ENCODE data around the gene AMHR2. TPM values are rescaled to one million over a fixed set of nuclear protein-coding genes. Genes with fewer than 3 reads are reported as not detected.

The AMHR2 gene
- total RNA-seq, 1 experiment from 2014 or later, result not detected

- Histone ChIP-seq H3K4me1 (ENCODE audit: insufficient read depth, low read length, poor library complexity, severe bottlenecking) (peaks cover 10% of the 10 kb centered on the region), H3K27ac (ENCODE audit: low read depth, low read length, poor library complexity, severe bottlenecking) (no peak overlapping the region), H3K9me3 (ENCODE audit: low read depth, low read length, poor library complexity, severe bottlenecking) (no peaks in the 10 kb centered on the region), H3K27me3 (replicated peaks; ENCODE audit: insufficient read depth, low read depth, low read length, poor library complexity) (no peaks in the 10 kb centered on the region), H3K4me3 (ENCODE audit: low read depth, low read length, poor library complexity, severe bottlenecking) (no peak overlapping the region), H3K36me3 (ENCODE audit: insufficient read depth, low read length, poor library complexity, severe bottlenecking) (no peaks in the 10 kb centered on the region)
- BruUV-seq (replicated peaks), result no TSS peak
- DNase-seq (ENCODE audit: low spot score), result no peak
- intact Hi-C loops (cut with micrococcal nuclease; ENCODE audit: unreplicated experiment), result no loop called here
- CTCF ChIA-PET, result interaction anchor here (0.6 to 1.3 kb wide), 2 partner anchors 13 to 73 kb away, joined by 4 to 6 read pairs; no protein-coding TSS in a partner anchor
- no peak for TF ChIP-seq EZH2 (IDR thresholded peaks at IDR 0.05; ENCODE audit: borderline replicate concordance, low read depth, low read length, poor library complexity, severe bottlenecking)
- TF ChIP-seq CTCF (conservative IDR thresholded peaks at IDR 0.05; ENCODE audit: low read depth, low read length), result no peak
- POLR2A ChIA-PET (ENCODE audit: low non-redundant PET), result no interaction called here
Measured at GRCh38 chr12:53424626-53425514, 1.2 kb downstream of the AMHR2 start.

GRCh38 chr12:53425515-53426150 lies 2.0 kb downstream of the AMHR2 start:
- Histone ChIP-seq H3K9me3 (ENCODE audit: low read depth, low read length, poor library complexity, severe bottlenecking) (no peaks in the 10 kb centered on the region), H3K4me1 (ENCODE audit: insufficient read depth, low read length, poor library complexity, severe bottlenecking) (peaks cover 8% of the 10 kb centered on the region), H3K27me3 (replicated peaks; ENCODE audit: insufficient read depth, low read depth, low read length, poor library complexity) (no peaks in the 10 kb centered on the region), H3K4me3 (ENCODE audit: low read depth, low read length, poor library complexity, severe bottlenecking) (no peak overlapping the region), H3K36me3 (ENCODE audit: insufficient read depth, low read length, poor library complexity, severe bottlenecking) (no peaks in the 10 kb centered on the region), H3K27ac (ENCODE audit: low read depth, low read length, poor library complexity, severe bottlenecking) (no peak overlapping the region)
- POLR2A ChIA-PET (ENCODE audit: low non-redundant PET), result no interaction called here
- CTCF ChIA-PET, result interaction anchor here (1.3 kb wide), 1 partner anchor 73 kb away, joined by 4 read pairs; no protein-coding TSS in a partner anchor
- DNase-seq (ENCODE audit: low spot score), result no peak
- no peak for TF ChIP-seq CTCF (conservative IDR thresholded peaks at IDR 0.05; ENCODE audit: low read depth, low read length)
- TF ChIP-seq EZH2 (IDR thresholded peaks at IDR 0.05; ENCODE audit: borderline replicate concordance, low read depth, low read length, poor library complexity, severe bottlenecking), result no peak
- BruUV-seq (replicated peaks), result no TSS peak
- intact Hi-C loops (cut with micrococcal nuclease; ENCODE audit: unreplicated experiment), result no loop called here

- Histone ChIP-seq H3K36me3 (ENCODE audit: insufficient read depth, low read length, poor library complexity, severe bottlenecking) (no peaks in the 10 kb centered on the region), H3K4me1 (ENCODE audit: insufficient read depth, low read length, poor library complexity, severe bottlenecking) (no peaks in the 10 kb centered on the region), H3K4me3 (ENCODE audit: low read depth, low read length, poor library complexity, severe bottlenecking) (no peak overlapping the region), H3K27ac (ENCODE audit: low read depth, low read length, poor library complexity, severe bottlenecking) (no peak overlapping the region), H3K9me3 (ENCODE audit: low read depth, low read length, poor library complexity, severe bottlenecking) (no peaks in the 10 kb centered on the region), H3K27me3 (replicated peaks; ENCODE audit: insufficient read depth, low read depth, low read length, poor library complexity) (no peaks in the 10 kb centered on the region)
- BruUV-seq (replicated peaks), result no TSS peak
- no peak for DNase-seq (ENCODE audit: low spot score)
- TF ChIP-seq EZH2 (IDR thresholded peaks at IDR 0.05; ENCODE audit: borderline replicate concordance, low read depth, low read length, poor library complexity, severe bottlenecking) (no peak), CTCF (conservative IDR thresholded peaks at IDR 0.05; ENCODE audit: low read depth, low read length) (no peak)
- POLR2A ChIA-PET (ENCODE audit: low non-redundant PET), result interaction anchor here (0.6 kb wide), 1 partner anchor 14 kb away, joined by 4 read pairs; no protein-coding TSS in a partner anchor
- intact Hi-C loops (cut with micrococcal nuclease; ENCODE audit: unreplicated experiment), result no loop called here
- CTCF ChIA-PET, result no interaction called here
Measured at GRCh38 chr12:53427905-53428594, 4.4 kb downstream of the AMHR2 start.
